Stimulated activated CD4-positive, alpha-beta T cell treated with anti-CD3 and anti-CD28 coated beads, Interleukin-15, amount 100 ng/mL, for 48 hours (primary cell): ENCODE data around the gene PCIF1.
"Not testable (repeated sequence)": the region's sequence is repeated elsewhere in the genome, so short reads cannot be mapped to it uniquely, and the experiment has no call there.

Experiments
- DNase-seq, 2 donors: peaks; one replicate each; pipeline ENCODE4 v3.0.0-alpha.2; 2020; ENCODE audit warnings: low read depth in 2 of 2

Gene PCIF1

GRCh38 chr20:45994761-45995493 is 60.4 kb downstream of the PCIF1 start:
- no peak for DNase-seq

GRCh38 chr20:45995495-45996097 is 61.1 kb downstream of the PCIF1 start:
- DNase-seq, result not testable (repeated sequence)

- no peak for DNase-seq
These were observed 62.7 kb downstream of the PCIF1 start for GRCh38 chr20:45997187-45997586.
